NB4 (cell line): ENCODE results near the gene USP46.

ENCODE experiments used
- CTCF ChIP-seq: IDR thresholded peaks from one replicate; pipeline ENCODE4 v1.5.1; 2012; ENCODE audit warnings: low read depth, low read length
- MAX ChIP-seq: IDR thresholded peaks from 2 replicates; pipeline ENCODE4 v1.6.1; 2011; ENCODE audit warnings: low read depth, low read length

- TF ChIP-seq CTCF: no peak
- TF ChIP-seq MAX: no peak
Observed at GRCh38 chr4:52625216-52625615, 33.9 kb downstream of the USP46 start.
